Neural cell (in vitro differentiated cells): ENCODE measurements around the gene SCG5. TPM values are rescaled to one million over a fixed set of nuclear protein-coding genes. Genes with fewer than 3 reads are reported as not detected.

ENCODE experiments used
- H2AFZ ChIP-seq: fragments of 200-600, 300-800 bp; sonication (generic), shearing (Covaris generic); 2 replicates; pipeline ENCODE4 v1.6.0; 2014; ENCODE audit warnings: low read depth, mild to moderate bottlenecking, antibody characterized with exemption, low read length, moderate library complexity
- H3F3A ChIP-seq: fragments of 200-600 bp; shearing (Covaris generic); 2 replicates; pipeline ENCODE4 v1.6.1; 2016; ENCODE audit warnings: mild to moderate bottlenecking, moderate library complexity, mixed read lengths, antibody characterized with exemption, low read length; ENCODE audit not compliant: insufficient read depth, poor library complexity, severe bottlenecking
- H3K27ac ChIP-seq: fragments of 200-600, 300-800 bp; sonication (generic), shearing (Covaris generic); 2 replicates; pipeline ENCODE4 v1.5.1; 2014; ENCODE audit warnings: mild to moderate bottlenecking, low read length, moderate library complexity
- H3K27me3 ChIP-seq: fragments of 300-800, 200-600 bp; sonication (generic), shearing (Covaris generic); 2 replicates; pipeline ENCODE4 v1.6.0; 2014; ENCODE audit warnings: mild to moderate bottlenecking, low read depth, low read length, moderate library complexity; ENCODE audit not compliant: insufficient read depth
- H3K36me3 ChIP-seq: fragments of 300-800, 200-600 bp; sonication (generic), shearing (Covaris generic); 2 replicates; pipeline ENCODE4 v1.5.1; 2014; ENCODE audit warnings: mild to moderate bottlenecking, antibody characterized with exemption, low read length, moderate library complexity; ENCODE audit not compliant: insufficient read depth
- H3K4me2 ChIP-seq: fragments of 300-800, 200-600 bp; sonication (generic), shearing (Covaris generic); 2 replicates; pipeline ENCODE4 v1.6.0; 2014; ENCODE audit warnings: mild to moderate bottlenecking, low read length
- H3K4me3 ChIP-seq: fragments of 300-800, 200-600 bp; sonication (generic), shearing (Covaris generic); 2 replicates; pipeline ENCODE4 v1.5.1; 2014; ENCODE audit warnings: mild to moderate bottlenecking, low read length, moderate library complexity
- H3K79me2 ChIP-seq: fragments of 200-600 bp; shearing (Covaris generic); replicated peaks from 2 replicates; pipeline ENCODE4 v1.6.0; 2014; ENCODE audit warnings: mild to moderate bottlenecking, low read length, moderate library complexity; ENCODE audit not compliant: insufficient read depth
- H3K9ac ChIP-seq: fragments of 300-800, 200-600 bp; sonication (generic), shearing (Covaris generic); 2 replicates; pipeline ENCODE4 v1.6.1; 2016; ENCODE audit warnings: mild to moderate bottlenecking, low read length, mixed read lengths
- H3K9me2 ChIP-seq: fragments of 200-600 bp; shearing (Covaris generic); 2 replicates; pipeline ENCODE4 v1.6.1; 2016; ENCODE audit warnings: mild to moderate bottlenecking, low read length, mixed read lengths; ENCODE audit not compliant: insufficient read depth
- H3K9me3 ChIP-seq: fragments of 200-600, 300-800 bp; sonication (generic), shearing (Covaris generic); 2 replicates; pipeline ENCODE4 v1.6.1; 2016; ENCODE audit warnings: mild to moderate bottlenecking, mixed run types, low read length, moderate library complexity, mixed read lengths
- H4K20me1 ChIP-seq: fragments of 200-600 bp; shearing (Covaris generic); 2 replicates; pipeline ENCODE4 v1.6.1; 2016; ENCODE audit warnings: mild to moderate bottlenecking, mixed run types; ENCODE audit not compliant: insufficient read depth
- CTCF ChIP-seq: fragments of 450-650 bp; IDR thresholded peaks from 2 replicates; pipeline ENCODE4 v1.5.1; 2014; ENCODE audit warnings: antibody characterized with exemption, mild to moderate bottlenecking, moderate library complexity; ENCODE audit not compliant: poor library complexity, severe bottlenecking
- EP300 ChIP-seq: fragments of 450-650 bp; conservative IDR thresholded peaks from 2 replicates; pipeline ENCODE4 v1.6.1; 2014; ENCODE audit warnings: antibody characterized with exemption, mild to moderate bottlenecking, moderate library complexity; ENCODE audit not compliant: poor library complexity, severe bottlenecking
- EZH2 ChIP-seq: fragments of 200-600, 300-800 bp; shearing (Covaris generic), sonication (generic); IDR thresholded peaks from 2 replicates; pipeline ENCODE4 v1.6.1; 2014; ENCODE audit warnings: antibody characterized with exemption, low read length, borderline replicate concordance, mild to moderate bottlenecking; ENCODE audit not compliant: insufficient read depth, poor library complexity, severe bottlenecking
- MXI1 ChIP-seq: fragments of 450-650 bp; conservative IDR thresholded peaks from 2 replicates; pipeline ENCODE4 v1.6.1; 2014; ENCODE audit warnings: antibody characterized with exemption, mild to moderate bottlenecking; ENCODE audit not compliant: poor library complexity, severe bottlenecking
- POLR2AphosphoS5 ChIP-seq: IDR thresholded peaks from 2 replicates; pipeline ENCODE4 v1.6.1; 2012
- RAD21 ChIP-seq: fragments of 450-650 bp; conservative IDR thresholded peaks from 2 replicates; pipeline ENCODE4 v1.6.1; 2014; ENCODE audit warnings: antibody characterized with exemption, mild to moderate bottlenecking, moderate library complexity
- REST ChIP-seq: IDR thresholded peaks from 2 replicates; pipeline ENCODE4 v1.6.1; 2012; ENCODE audit warnings: borderline replicate concordance
- SMC3 ChIP-seq: fragments of 450-650 bp; conservative IDR thresholded peaks from 2 replicates; pipeline ENCODE4 v1.6.1; 2014; ENCODE audit warnings: antibody characterized with exemption, mild to moderate bottlenecking, moderate library complexity; ENCODE audit not compliant: poor library complexity
- TAF1 ChIP-seq: IDR thresholded peaks from 2 replicates; pipeline ENCODE4 v1.6.1; 2012; ENCODE audit warnings: low read depth
- polyA plus RNA-seq: library from polyadenylated mRNA; depleted of rRNA; stranded (reverse); fragments of >200 nt; gene quantifications from 2 replicates; pipeline ENCODE4 v1.2.3, GENCODE V29; 2014

SCG5 gene
- polyA plus RNA-seq, 1 donor from 2014 or later, result 116 TPM

- TF ChIP-seq EZH2 (no peak), REST (no peak), RAD21 (no peak), MXI1 (no peak), CTCF (no peak), SMC3 (no peak)
- H3K4me2 ChIP-seq, result no peak overlapping the region
- no peaks in the 10 kb centered on the region for H3K79me2 ChIP-seq
- no peaks in the 10 kb centered on the region for H4K20me1 ChIP-seq
- no peaks in the 10 kb centered on the region for H3K27me3 ChIP-seq
- no peak overlapping the region for H3K4me3 ChIP-seq
- no peaks in the 10 kb centered on the region for H3F3A ChIP-seq
- no peak overlapping the region for H3K9ac ChIP-seq
- no peaks in the 10 kb centered on the region for H3K36me3 ChIP-seq
- H3K9me3 ChIP-seq, result no peaks in the 10 kb centered on the region
- H3K27ac ChIP-seq, result no peak overlapping the region
- H2AFZ ChIP-seq, result no peak overlapping the region
- no peaks in the 10 kb centered on the region for H3K9me2 ChIP-seq
Observed at GRCh38 chr15:32694222-32694983, 52.9 kb downstream of the SCG5 start.

- no peak overlapping the region for H3K27ac ChIP-seq
- H3K36me3 ChIP-seq, result no peaks in the 10 kb centered on the region
- no peak overlapping the region for H3K4me2 ChIP-seq
- H3K27me3 ChIP-seq, result no peaks in the 10 kb centered on the region
- H3F3A ChIP-seq, result no peaks in the 10 kb centered on the region
- H3K79me2 ChIP-seq, result no peaks in the 10 kb centered on the region
- H3K4me3 ChIP-seq, result no peak overlapping the region
- H3K9me3 ChIP-seq, result no peaks in the 10 kb centered on the region
- no peak overlapping the region for H3K9ac ChIP-seq
- no peaks in the 10 kb centered on the region for H4K20me1 ChIP-seq
- TF ChIP-seq EZH2, result no peak
- TF ChIP-seq RAD21, result no peak
- no peak for TF ChIP-seq SMC3
- no peak for TF ChIP-seq MXI1
- TF ChIP-seq REST, result no peak
- no peak for TF ChIP-seq POLR2AphosphoS5
- TF ChIP-seq CTCF, result no peak
- TF ChIP-seq EP300, result no peak
- TF ChIP-seq TAF1, result no peak
- H2AFZ ChIP-seq, result no peak overlapping the region
- H3K9me2 ChIP-seq, result no peaks in the 10 kb centered on the region
Observed at GRCh38 chr15:32698773-32699390, 57.4 kb downstream of the SCG5 start.
